Testis (tissue), 2 donors: ENCODE data around the gene ARID1B.

Experiments used
- POLR2A ChIP-seq: fragments of 450-650 bp; IDR thresholded peaks from one replicate; pipeline ENCODE4 v1.6.1; 2017; ENCODE audit warnings: antibody characterized with exemption, mild to moderate bottlenecking, moderate library complexity
- TF ChIP-seq, protein P1 (sequence below), 3 experiments: fragments of 450-650 bp in 2 of 3; fragments of 200-600 bp in 1 of 3; sonication (generic) in 1 of 3; IDR thresholded peaks; one replicate each; pipeline ENCODE4 v1.5.1; 2016 to 2019; ENCODE audit warnings: antibody characterized with exemption in 3 of 3, mild to moderate bottlenecking in 2 of 3, moderate library complexity in 1 of 3

DNA sequence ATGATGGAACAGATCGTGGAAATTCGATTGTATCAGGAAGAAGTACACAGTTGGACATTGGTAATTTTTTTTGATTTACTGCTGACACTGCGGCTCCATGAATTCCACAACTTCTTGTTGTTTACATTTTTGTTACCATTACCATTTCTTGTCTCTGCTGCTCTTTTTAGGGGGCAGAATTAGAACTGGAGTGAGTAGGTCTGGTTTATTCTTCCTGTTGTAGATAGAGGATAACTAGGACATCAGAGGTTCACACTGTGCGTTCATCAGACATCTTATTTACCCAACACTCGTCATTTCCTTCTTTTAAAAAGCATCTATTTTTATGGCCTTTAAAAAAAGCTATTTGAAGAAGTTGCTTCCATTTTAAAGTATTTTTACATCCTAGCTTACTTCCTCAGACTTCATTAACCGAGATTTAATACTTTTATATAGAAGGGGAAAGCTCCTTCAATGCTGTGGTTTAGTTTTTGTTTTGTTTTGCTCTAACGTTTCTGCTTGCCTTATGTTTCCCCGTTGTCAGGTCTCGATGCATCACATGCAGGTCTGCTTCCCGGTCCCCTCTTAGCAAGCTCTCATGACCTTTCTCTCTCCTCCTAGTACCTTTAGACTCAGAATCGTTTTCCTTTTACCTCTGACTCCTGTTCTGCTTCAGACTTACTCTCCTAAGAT is 139.1 kb downstream of the ARID1B start:
- TF ChIP-seq, protein P1, sequence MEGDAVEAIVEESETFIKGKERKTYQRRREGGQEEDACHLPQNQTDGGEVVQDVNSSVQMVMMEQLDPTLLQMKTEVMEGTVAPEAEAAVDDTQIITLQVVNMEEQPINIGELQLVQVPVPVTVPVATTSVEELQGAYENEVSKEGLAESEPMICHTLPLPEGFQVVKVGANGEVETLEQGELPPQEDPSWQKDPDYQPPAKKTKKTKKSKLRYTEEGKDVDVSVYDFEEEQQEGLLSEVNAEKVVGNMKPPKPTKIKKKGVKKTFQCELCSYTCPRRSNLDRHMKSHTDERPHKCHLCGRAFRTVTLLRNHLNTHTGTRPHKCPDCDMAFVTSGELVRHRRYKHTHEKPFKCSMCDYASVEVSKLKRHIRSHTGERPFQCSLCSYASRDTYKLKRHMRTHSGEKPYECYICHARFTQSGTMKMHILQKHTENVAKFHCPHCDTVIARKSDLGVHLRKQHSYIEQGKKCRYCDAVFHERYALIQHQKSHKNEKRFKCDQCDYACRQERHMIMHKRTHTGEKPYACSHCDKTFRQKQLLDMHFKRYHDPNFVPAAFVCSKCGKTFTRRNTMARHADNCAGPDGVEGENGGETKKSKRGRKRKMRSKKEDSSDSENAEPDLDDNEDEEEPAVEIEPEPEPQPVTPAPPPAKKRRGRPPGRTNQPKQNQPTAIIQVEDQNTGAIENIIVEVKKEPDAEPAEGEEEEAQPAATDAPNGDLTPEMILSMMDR (IDR thresholded peaks at IDR 0.05): no peak
- no peak for TF ChIP-seq POLR2A
